Esophagus squamous epithelium (tissue), 5 donors: ENCODE results near the gene ZSCAN10. TPM values are rescaled to one million over a fixed set of nuclear protein-coding genes. Genes with fewer than 3 reads are reported as not detected.

Experiments used
- DNase-seq: peaks from one replicate; lab custom pipeline; 2025; lab: John Stamatoyannopoulos, UW
- H3K27ac ChIP-seq, 4 donors: fragments of 200-600 bp; sonication (generic); one replicate each; pipeline ENCODE4 v1.5.1; 2016 to 2019; ENCODE audit warnings: mild to moderate bottlenecking in 1 of 4
- H3K27me3 ChIP-seq, 4 donors: fragments of 200-600 bp; sonication (generic); 1 replicate in 3 of 4; 2 replicates in 1 of 4; pipeline versions ENCODE4 v1.5.1 to v1.6.0; 2017 to 2021; ENCODE audit warnings: antibody characterized with exemption in 1 of 4
- H3K36me3 ChIP-seq, 3 donors: fragments of 200-600 bp; sonication (generic); one replicate each; pipeline ENCODE4 v1.5.1; 2016 to 2019
- H3K4me1 ChIP-seq, 3 donors: fragments of 200-600 bp; sonication (generic); one replicate each; pipeline ENCODE4 v1.5.1; 2017 to 2019
- H3K4me3 ChIP-seq, 4 donors: fragments of 200-600 bp; sonication (generic); 1 replicate in 3 of 4; 2 replicates in 1 of 4; pipeline ENCODE4 v1.5.1; 2016 to 2019; ENCODE audit warnings: mild to moderate bottlenecking in 2 of 4, moderate library complexity in 1 of 4
- H3K9me3 ChIP-seq, 3 donors: fragments of 200-600 bp; sonication (generic); one replicate each; pipeline ENCODE4 v1.5.1; 2016 to 2019
- POLR2A ChIP-seq, 4 donors: fragments of 450-650 bp; IDR thresholded peaks; one replicate each; pipeline ENCODE4 v1.6.1; 2017; ENCODE audit warnings: antibody characterized with exemption in 4 of 4, mild to moderate bottlenecking in 4 of 4, moderate library complexity in 3 of 4
- WGBS, 2 donors: methylation state at CpG; one replicate each; pipeline ENCODE4 v1.1.5; 2018; 5-methylcytosine and 5-hydroxymethylcytosine counted together
- intact Hi-C: fragments of 100-400 bp; cut with DNase I; formaldehyde crosslinking; loops from one replicate; pipeline ENCODE4 v1.15.0; 2022
- total RNA-seq, 4 donors: library from RNA; depleted of rRNA; stranded (reverse); fragments of >200 nt; gene quantifications; one replicate each; pipeline ENCODE4 v1.1.0, GENCODE V29; 2016
- TF ChIP-seq, protein P1 (sequence below), 6 experiments: fragments of 450-650 bp in 4 of 6; fragments of 200-600 bp in 2 of 6; sonication (generic) in 2 of 6; IDR thresholded peaks; one replicate each; pipeline ENCODE4 v1.5.1; 2016 to 2019; ENCODE audit warnings: antibody characterized with exemption in 6 of 6, mild to moderate bottlenecking in 4 of 6, moderate library complexity in 4 of 6
- donor health status: DM: yes; HTN: yes; CAD: no.

ZSCAN10 gene
- total RNA-seq, 4 donors from 2014 or later: not detected

DNA sequence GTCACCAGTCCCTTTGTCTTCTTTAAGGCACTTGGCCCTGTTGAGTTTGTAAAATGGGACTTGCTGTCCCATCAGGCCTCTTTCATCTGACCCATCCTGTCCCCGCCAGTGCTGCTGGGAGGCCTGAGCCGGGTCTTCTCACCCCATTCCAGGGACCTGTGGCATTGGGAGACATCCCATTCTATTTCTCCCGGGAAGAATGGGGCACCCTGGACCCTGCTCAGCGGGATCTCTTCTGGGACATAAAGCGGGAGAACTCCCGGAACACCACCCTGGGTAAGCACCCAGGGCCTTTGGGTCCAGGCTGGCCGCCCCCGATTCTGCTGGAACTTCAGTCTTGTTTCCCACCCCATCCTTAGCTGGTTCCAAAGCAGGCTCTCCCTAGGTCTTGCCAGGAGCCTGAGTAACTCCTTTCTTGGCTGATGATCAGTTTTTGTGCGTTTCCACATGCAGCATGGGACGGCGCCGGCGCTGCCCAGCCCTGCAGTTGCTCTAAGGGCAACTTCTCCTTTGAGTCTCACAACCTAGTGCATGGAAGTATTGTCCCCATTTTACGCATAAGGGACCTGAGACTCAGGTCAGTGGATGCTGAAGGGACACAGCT is 39.8 kb upstream of the ZSCAN10 start:
- no peaks in the 10 kb centered on the region for H3K9me3 ChIP-seq

DNA sequence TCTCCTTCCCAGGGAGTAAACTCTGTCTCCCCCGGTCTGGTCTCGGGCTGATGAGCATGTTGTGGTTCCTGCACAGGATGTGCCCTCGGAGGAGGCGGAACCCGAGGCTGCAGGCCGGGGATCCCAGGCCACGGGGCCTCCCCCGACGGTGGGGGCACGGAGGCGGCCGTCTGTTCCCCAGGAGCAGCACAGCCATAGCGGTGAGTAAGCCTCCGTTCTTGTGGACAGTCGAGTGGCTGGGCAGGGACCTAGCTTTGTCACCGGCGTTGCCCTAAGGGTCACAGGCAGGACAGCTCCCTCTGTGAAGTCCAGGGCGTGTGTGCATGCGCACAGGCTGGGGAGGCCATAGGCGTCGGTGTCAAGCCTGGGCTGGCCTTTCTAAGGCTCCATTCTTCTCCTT is 39.2 kb upstream of the ZSCAN10 start:
- TF ChIP-seq, protein P1, sequence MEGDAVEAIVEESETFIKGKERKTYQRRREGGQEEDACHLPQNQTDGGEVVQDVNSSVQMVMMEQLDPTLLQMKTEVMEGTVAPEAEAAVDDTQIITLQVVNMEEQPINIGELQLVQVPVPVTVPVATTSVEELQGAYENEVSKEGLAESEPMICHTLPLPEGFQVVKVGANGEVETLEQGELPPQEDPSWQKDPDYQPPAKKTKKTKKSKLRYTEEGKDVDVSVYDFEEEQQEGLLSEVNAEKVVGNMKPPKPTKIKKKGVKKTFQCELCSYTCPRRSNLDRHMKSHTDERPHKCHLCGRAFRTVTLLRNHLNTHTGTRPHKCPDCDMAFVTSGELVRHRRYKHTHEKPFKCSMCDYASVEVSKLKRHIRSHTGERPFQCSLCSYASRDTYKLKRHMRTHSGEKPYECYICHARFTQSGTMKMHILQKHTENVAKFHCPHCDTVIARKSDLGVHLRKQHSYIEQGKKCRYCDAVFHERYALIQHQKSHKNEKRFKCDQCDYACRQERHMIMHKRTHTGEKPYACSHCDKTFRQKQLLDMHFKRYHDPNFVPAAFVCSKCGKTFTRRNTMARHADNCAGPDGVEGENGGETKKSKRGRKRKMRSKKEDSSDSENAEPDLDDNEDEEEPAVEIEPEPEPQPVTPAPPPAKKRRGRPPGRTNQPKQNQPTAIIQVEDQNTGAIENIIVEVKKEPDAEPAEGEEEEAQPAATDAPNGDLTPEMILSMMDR (IDR thresholded peaks at IDR 0.05): no peak
- no peak for TF ChIP-seq POLR2A (IDR thresholded peaks at IDR 0.05)
- no peak for DNase-seq
- Histone ChIP-seq H3K27me3 (no peaks in the 10 kb centered on the region), H3K9me3 (no peaks in the 10 kb centered on the region), H3K36me3 (peaks cover 13 to 62% (median 19%) of the 10 kb centered on the region in 3 donors), H3K27ac (no peak overlapping the region), H3K4me1 (peaks cover 1 to 26% (median 11%) of the 10 kb centered on the region in 3 donors), H3K4me3 (no peak overlapping the region)
- intact Hi-C loops: no loop called here
- WGBS, 2 donors: 83 to 93% methylated on average over 3 to 5 of the region's 21 CpGs

More for the DNA sequence above, 39.8 kb upstream of the ZSCAN10 start:
- 88 to 89% methylated on average over 4 to 13 of the region's 14 CpGs for WGBS, 2 donors
- TF ChIP-seq POLR2A (IDR thresholded peaks at IDR 0.05): no peak
- TF ChIP-seq, protein P1 (IDR thresholded peaks at IDR 0.05): no peak
- H3K4me1 ChIP-seq: peaks cover 0 to 20% (median 6%) of the 10 kb centered on the region in 3 donors
- no peak overlapping the region for H3K27ac ChIP-seq
- peaks cover 13 to 62% (median 19%) of the 10 kb centered on the region in 3 donors for H3K36me3 ChIP-seq
- no peaks in the 10 kb centered on the region for H3K27me3 ChIP-seq
- DNase-seq: no peak
- intact Hi-C loops: no loop called here
- no peak overlapping the region for H3K4me3 ChIP-seq

DNA sequence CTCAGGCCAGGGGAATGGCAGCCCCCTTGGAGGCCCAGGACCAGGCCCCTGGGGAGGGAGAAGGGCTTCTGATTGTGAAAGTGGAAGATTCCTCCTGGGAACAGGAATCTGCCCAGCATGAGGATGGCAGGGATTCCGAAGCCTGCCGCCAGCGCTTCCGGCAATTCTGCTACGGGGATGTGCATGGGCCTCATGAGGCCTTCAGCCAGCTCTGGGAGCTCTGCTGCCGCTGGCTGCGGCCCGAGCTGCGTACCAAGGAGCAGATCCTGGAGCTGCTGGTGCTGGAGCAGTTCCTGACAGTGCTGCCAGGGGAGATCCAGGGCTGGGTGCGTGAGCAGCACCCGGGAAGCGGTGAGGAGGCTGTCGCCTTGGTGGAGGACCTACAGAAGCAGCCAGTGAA is 38.2 kb upstream of the ZSCAN10 start:
- TF ChIP-seq POLR2A (IDR thresholded peaks at IDR 0.05): no peak
- TF ChIP-seq, protein P1 (IDR thresholded peaks at IDR 0.05): no peak
- DNase-seq: no peak
- no peak overlapping the region for H3K4me3 ChIP-seq
- H3K27me3 ChIP-seq: no peaks in the 10 kb centered on the region
- H3K9me3 ChIP-seq: no peaks in the 10 kb centered on the region
- 100% methylated on average over 1 of the region's 13 CpGs; no CpG with 5 or more reads in 1 of the 2 donors for WGBS, 2 donors
- peaks cover 13 to 53% (median 19%) of the 10 kb centered on the region in 3 donors for H3K36me3 ChIP-seq
- H3K4me1 ChIP-seq: peaks cover 8 to 34% (median 17%) of the 10 kb centered on the region in 3 donors
- intact Hi-C loops: no loop called here
- H3K27ac ChIP-seq: no peak overlapping the region

DNA sequence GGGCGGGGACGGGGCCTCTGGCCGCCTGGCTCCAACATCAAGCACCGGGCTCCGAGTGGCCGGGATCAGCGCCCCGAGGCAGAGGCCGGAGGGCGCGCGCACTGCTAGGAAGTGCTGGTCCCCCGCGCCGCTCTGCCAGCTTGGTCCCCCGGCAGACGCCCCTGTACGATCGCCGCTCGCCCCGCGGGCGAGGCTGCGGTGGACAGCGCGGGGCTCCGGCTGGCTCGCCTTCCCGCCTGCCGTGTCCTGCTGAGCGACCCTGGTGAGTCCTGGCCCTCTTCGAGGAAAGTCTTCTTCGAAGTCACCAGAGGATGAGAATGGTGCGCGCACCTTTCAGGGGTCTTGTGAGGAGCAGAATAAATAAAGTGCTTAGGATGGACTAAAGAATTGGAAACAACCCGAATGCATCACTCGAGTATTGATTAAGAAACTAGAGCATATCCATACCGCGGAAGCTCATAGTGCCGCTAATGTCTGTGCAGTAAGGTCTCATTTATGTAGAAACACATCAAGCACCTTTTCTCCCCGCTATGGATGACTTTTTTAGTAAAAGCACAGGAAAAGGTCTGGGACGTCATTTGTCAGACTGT is 36.1 kb upstream of the ZSCAN10 start:
- no peak for DNase-seq
- TF ChIP-seq, protein P1 (IDR thresholded peaks at IDR 0.05): no peak
- no peak for TF ChIP-seq POLR2A (IDR thresholded peaks at IDR 0.05)
- H3K9me3 ChIP-seq: no peaks in the 10 kb centered on the region
- peaks cover 0 to 49% (median 6%) of the 10 kb centered on the region in 3 donors for H3K36me3 ChIP-seq
- H3K4me1 ChIP-seq: peaks cover 8 to 38% (median 17%) of the 10 kb centered on the region in 3 donors
- H3K27ac ChIP-seq: peak overlapping the region; percentile 93 to 98 (median 94)
- peak overlapping the region; percentile 80 to 97 (median 87) for H3K4me3 ChIP-seq
- WGBS, 2 donors: 1% methylated on average over 7 to 9 of the region's 43 CpGs
- intact Hi-C loops: no loop called here
- no peaks in the 10 kb centered on the region for H3K27me3 ChIP-seq
